Measurements from ENCODE around the gene SSU72. TPM values are rescaled to one million over a fixed set of nuclear protein-coding genes. Genes with fewer than 3 reads are reported as not detected.
A peak's percentile ranks its signal among the peaks of the same experiment; 100 is the strongest.

The SSU72 gene
- total RNA-seq, 1 donor from 2014 or later, result 118 TPM

DNA sequence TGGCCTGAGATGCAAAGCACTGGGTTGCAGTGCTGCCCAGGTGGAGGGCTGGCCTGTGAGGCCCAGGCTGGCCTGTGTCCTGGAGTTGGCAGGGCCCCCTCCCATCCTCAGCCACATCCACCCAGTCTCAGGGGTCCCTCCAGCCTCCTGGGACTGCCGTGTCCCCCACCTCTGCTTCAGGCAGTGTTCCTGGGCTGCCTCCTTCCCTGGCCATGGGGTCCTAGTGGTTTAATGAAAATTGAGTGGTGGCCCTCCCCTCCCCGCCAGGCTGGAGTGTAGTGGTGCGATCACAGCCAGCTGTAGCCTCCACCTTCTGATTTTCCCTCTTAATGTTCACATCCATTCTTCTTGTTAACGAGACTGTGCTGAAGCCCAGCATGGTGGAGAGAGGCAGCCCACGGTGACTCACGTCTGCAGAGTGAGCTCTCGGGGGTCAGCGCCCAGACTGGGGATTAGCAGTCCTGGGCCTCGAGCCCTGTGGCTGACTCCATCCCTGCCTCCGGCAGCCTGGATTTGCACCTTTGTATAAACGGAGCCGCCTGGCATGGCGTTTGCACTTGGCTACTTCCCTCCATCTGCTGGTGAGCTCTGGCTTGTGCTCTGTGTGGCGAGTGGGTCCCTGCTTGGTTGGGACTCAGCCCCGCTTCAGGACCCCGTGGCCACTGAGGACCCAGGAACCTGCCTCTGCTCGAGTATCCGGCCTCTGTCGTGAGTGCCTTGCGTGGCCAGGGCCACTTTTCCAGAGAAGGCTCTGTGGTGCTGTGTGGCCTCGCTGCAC is 47.5 kb upstream of the SSU72 start:
- no peak for TF ChIP-seq CTCF (IDR thresholded peaks at IDR 0.05; ENCODE audit: unreplicated experiment)
- no peaks in the 10 kb centered on the region for H3K9me3 Mint-ChIP-seq (ENCODE audit: low read depth)
- H3K36me3 Mint-ChIP-seq (ENCODE audit: insufficient read depth), result peaks cover 2% of the 10 kb centered on the region
- DNase-seq (ENCODE audit: low spot score, unreplicated experiment), result no peak
- H3K27ac Mint-ChIP-seq, result no peak overlapping the region
- no peaks in the 10 kb centered on the region for H3K27me3 Mint-ChIP-seq
- peaks cover 1% of the 10 kb centered on the region for H3K4me1 Mint-ChIP-seq (ENCODE audit: low read depth)
- H3K4me3 Mint-ChIP-seq (ENCODE audit: low read depth), result no peak overlapping the region

DNA sequence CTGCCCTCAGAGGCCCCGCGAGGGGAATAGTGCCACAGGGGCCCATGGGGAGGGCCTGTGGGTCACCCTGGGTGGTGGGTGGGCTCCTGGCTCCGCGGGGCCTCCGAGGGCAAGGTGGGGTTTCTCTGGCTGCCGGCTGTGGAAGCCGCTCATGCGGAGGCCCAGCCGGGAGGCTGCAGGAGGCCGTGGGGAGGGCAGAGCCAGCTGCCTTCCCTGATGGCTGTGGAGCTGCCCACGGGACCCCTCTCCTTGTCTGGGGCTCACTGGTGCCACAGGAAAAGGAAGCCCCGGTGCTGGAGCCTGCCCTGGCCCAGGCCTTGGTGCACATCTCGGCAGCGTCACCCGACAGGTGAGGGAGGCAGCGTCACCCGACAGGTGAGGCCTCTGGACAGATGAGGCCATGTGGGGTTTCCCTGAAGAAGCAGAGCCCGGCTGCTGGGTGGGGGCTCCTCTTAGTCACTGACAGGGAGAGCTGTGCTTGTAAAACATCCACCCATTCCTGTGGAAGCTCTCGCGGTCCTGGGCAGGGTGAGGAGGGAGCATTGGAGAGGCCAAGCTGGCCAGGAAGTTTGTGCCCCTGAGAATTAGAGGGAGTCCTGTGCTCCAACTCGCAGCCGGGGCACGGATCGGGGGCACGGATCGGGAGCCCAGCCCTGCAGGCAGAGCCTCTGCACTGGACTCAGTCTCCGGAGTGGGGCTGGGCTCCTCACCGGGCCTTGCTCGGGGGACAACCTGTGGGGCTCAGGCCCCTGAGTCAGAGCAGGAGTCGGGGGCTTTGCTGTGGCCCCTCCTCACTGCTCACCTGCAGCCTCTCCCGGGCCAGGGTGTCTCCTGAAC is 46.7 kb upstream of the SSU72 start:
- H3K4me3 Mint-ChIP-seq (ENCODE audit: low read depth), result no peak overlapping the region
- no peaks in the 10 kb centered on the region for H3K27me3 Mint-ChIP-seq
- no peaks in the 10 kb centered on the region for H3K9me3 Mint-ChIP-seq (ENCODE audit: low read depth)
- TF ChIP-seq CTCF (IDR thresholded peaks at IDR 0.05; ENCODE audit: unreplicated experiment), result no peak
- H3K4me1 Mint-ChIP-seq (ENCODE audit: low read depth), result peaks cover 4% of the 10 kb centered on the region
- no peak overlapping the region for H3K27ac Mint-ChIP-seq
- no peak for DNase-seq (ENCODE audit: low spot score, unreplicated experiment)
- H3K36me3 Mint-ChIP-seq (ENCODE audit: insufficient read depth), result peaks cover 2% of the 10 kb centered on the region

- no peak overlapping the region for H3K4me3 Mint-ChIP-seq (ENCODE audit: low read depth)
- DNase-seq (ENCODE audit: low spot score, unreplicated experiment), result no peak
- H3K27ac Mint-ChIP-seq, result no peak overlapping the region
- no peaks in the 10 kb centered on the region for H3K27me3 Mint-ChIP-seq
- peaks cover 2% of the 10 kb centered on the region for H3K36me3 Mint-ChIP-seq (ENCODE audit: insufficient read depth)
- H3K4me1 Mint-ChIP-seq (ENCODE audit: low read depth), result peaks cover 4% of the 10 kb centered on the region
- no peak for TF ChIP-seq CTCF (IDR thresholded peaks at IDR 0.05; ENCODE audit: unreplicated experiment)
- no peaks in the 10 kb centered on the region for H3K9me3 Mint-ChIP-seq (ENCODE audit: low read depth)
Measured at GRCh38 chr1:1620433-1621139, 45.9 kb upstream of the SSU72 start.

DNA sequence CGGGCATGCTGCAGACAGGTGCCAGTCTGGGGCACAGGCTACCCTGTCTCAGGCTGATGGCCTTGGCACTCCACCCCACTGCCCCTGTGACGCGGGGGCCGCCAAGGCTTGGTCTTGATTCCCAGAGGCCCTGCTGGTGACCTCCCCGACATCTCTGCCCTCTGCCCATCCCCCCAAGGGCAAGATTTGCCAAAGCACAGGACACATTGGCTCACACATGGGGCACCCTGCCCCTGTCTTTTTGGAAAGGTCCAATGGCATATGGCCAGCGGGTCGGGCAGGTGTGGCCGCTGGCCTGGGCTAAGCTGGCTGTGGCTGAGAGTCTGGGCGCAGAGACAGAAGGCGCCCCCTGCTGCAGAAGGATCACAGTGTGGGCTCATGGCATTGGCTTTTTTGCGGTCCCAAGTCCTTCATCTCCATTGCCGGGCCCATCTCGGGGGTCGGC is 45.3 kb upstream of the SSU72 start:
- Mint-ChIP-seq H3K4me3 (ENCODE audit: low read depth) (no peak overlapping the region), H3K27ac (no peak overlapping the region), H3K27me3 (no peaks in the 10 kb centered on the region), H3K36me3 (ENCODE audit: insufficient read depth) (peaks cover 2% of the 10 kb centered on the region), H3K9me3 (ENCODE audit: low read depth) (no peaks in the 10 kb centered on the region), H3K4me1 (ENCODE audit: low read depth) (peaks cover 5% of the 10 kb centered on the region)
- DNase-seq (ENCODE audit: low spot score, unreplicated experiment), result no peak
- peak; percentile 24 for TF ChIP-seq CTCF (IDR thresholded peaks at IDR 0.05; ENCODE audit: unreplicated experiment)

Data from progenitor cell of endocrine pancreas (in vitro differentiated cells).